ENCODE measurements around the gene ZCCHC7.

Gene ZCCHC7

GRCh38 chr9:37404590-37404989 lies 284.2 kb downstream of the ZCCHC7 start:
- Histone ChIP-seq H3K4me3 (ENCODE audit: low read depth in 1 of 2, low read length in 1 of 2) (no peak overlapping the region), H3K36me3 (no peaks in the 10 kb centered on the region), H3K27me3 (no peaks in the 10 kb centered on the region), H3K9me3 (no peaks in the 10 kb centered on the region), H3K4me1 (ENCODE audit: control insufficient read depth in 1 of 2, insufficient read depth in 1 of 2, low read depth in 1 of 2, low read length in 1 of 2) (no peaks in the 10 kb centered on the region), H3K27ac (no peak overlapping the region)
- no peak for TF ChIP-seq CTCF (IDR thresholded peaks at IDR 0.05)

- no peak for TF ChIP-seq CTCF (IDR thresholded peaks at IDR 0.05)
- H3K27me3 ChIP-seq = no peaks in the 10 kb centered on the region
- H3K4me3 ChIP-seq (ENCODE audit: low read depth in 1 of 2, low read length in 1 of 2) = no peak overlapping the region
- no peaks in the 10 kb centered on the region for H3K4me1 ChIP-seq (ENCODE audit: control insufficient read depth in 1 of 2, insufficient read depth in 1 of 2, low read depth in 1 of 2, low read length in 1 of 2)
- no peak overlapping the region for H3K27ac ChIP-seq
- H3K36me3 ChIP-seq = no peaks in the 10 kb centered on the region
- H3K9me3 ChIP-seq = no peaks in the 10 kb centered on the region
Measured at GRCh38 chr9:37405350-37405749, 285.0 kb downstream of the ZCCHC7 start.

GRCh38 chr9:37405764-37406380 lies 285.5 kb downstream of the ZCCHC7 start:
- no peaks in the 10 kb centered on the region for H3K4me1 ChIP-seq (ENCODE audit: control insufficient read depth in 1 of 2, insufficient read depth in 1 of 2, low read depth in 1 of 2, low read length in 1 of 2)
- H3K9me3 ChIP-seq = no peaks in the 10 kb centered on the region
- H3K27me3 ChIP-seq = no peaks in the 10 kb centered on the region
- no peak overlapping the region for H3K27ac ChIP-seq
- H3K36me3 ChIP-seq = no peaks in the 10 kb centered on the region
- no peak overlapping the region for H3K4me3 ChIP-seq (ENCODE audit: low read depth in 1 of 2, low read length in 1 of 2)
- no peak for TF ChIP-seq CTCF (IDR thresholded peaks at IDR 0.05)

GRCh38 chr9:37406603-37407401 lies 286.4 kb downstream of the ZCCHC7 start:
- no peaks in the 10 kb centered on the region for H3K9me3 ChIP-seq
- H3K36me3 ChIP-seq = no peaks in the 10 kb centered on the region
- no peaks in the 10 kb centered on the region for H3K27me3 ChIP-seq
- H3K27ac ChIP-seq = no peak overlapping the region
- TF ChIP-seq CTCF (IDR thresholded peaks at IDR 0.05) = no peak
- H3K4me3 ChIP-seq (ENCODE audit: low read depth in 1 of 2, low read length in 1 of 2) = no peak overlapping the region
- no peaks in the 10 kb centered on the region for H3K4me1 ChIP-seq (ENCODE audit: control insufficient read depth in 1 of 2, insufficient read depth in 1 of 2, low read depth in 1 of 2, low read length in 1 of 2)

- Histone ChIP-seq H3K9me3 (no peaks in the 10 kb centered on the region), H3K36me3 (no peaks in the 10 kb centered on the region), H3K4me1 (ENCODE audit: control insufficient read depth in 1 of 2, insufficient read depth in 1 of 2, low read depth in 1 of 2, low read length in 1 of 2) (no peaks in the 10 kb centered on the region), H3K27me3 (no peaks in the 10 kb centered on the region), H3K4me3 (ENCODE audit: low read depth in 1 of 2, low read length in 1 of 2) (no peak overlapping the region), H3K27ac (no peak overlapping the region)
- no peak for TF ChIP-seq CTCF (IDR thresholded peaks at IDR 0.05)
Measured at GRCh38 chr9:37407468-37407867, 287.1 kb downstream of the ZCCHC7 start.

Measured in neutrophil (primary cell).